Loucy (cell line): ENCODE data around the gene TENM3.

Source experiments
- H2AFZ ChIP-seq: fragments of 200-600 bp; sonication (generic); 2 replicates; pipeline ENCODE4 v1.6.0; 2016; ENCODE audit warnings: antibody characterized with exemption, mild to moderate bottlenecking, low read length, moderate library complexity
- H3F3A ChIP-seq: fragments of 200-600 bp; 2 replicates; pipeline ENCODE4 v1.6.0; 2016; ENCODE audit warnings: antibody characterized with exemption, low read depth, mild to moderate bottlenecking
- H3K27me3 ChIP-seq: fragments of 200-600 bp; sonication (generic); 2 replicates; pipeline ENCODE4 v1.6.1; 2014; ENCODE audit warnings: low read length, mild to moderate bottlenecking; ENCODE audit not compliant: insufficient read depth, poor library complexity, severe bottlenecking
- H3K36me3 ChIP-seq: fragments of 200-600 bp; sonication (generic); 2 replicates; pipeline ENCODE4 v1.6.1; 2016; ENCODE audit warnings: low read length; ENCODE audit not compliant: insufficient read depth
- H3K4me1 ChIP-seq: fragments of 200-600 bp; sonication (generic); 2 replicates; pipeline ENCODE4 v1.5.1; 2014; ENCODE audit warnings: low read length, mild to moderate bottlenecking; ENCODE audit not compliant: insufficient read depth, poor library complexity, severe bottlenecking
- H3K4me2 ChIP-seq: fragments of 200-600 bp; sonication (generic); 2 replicates; pipeline ENCODE4 v1.6.0; 2014; ENCODE audit warnings: antibody characterized with exemption, low read length, low read depth, mild to moderate bottlenecking; ENCODE audit not compliant: poor library complexity, severe bottlenecking
- H3K4me3 ChIP-seq: fragments of 200-600 bp; sonication (generic); 2 replicates; pipeline ENCODE4 v1.5.1; 2014; ENCODE audit warnings: low read length, mild to moderate bottlenecking, mixed read lengths; ENCODE audit not compliant: poor library complexity, severe bottlenecking
- H3K79me2 ChIP-seq: fragments of 200-600 bp; sonication (generic); 2 replicates; pipeline ENCODE4 v1.6.1; 2014; ENCODE audit warnings: low read length; ENCODE audit not compliant: insufficient read depth
- H3K9ac ChIP-seq: fragments of 200-600 bp; sonication (generic); 2 replicates; pipeline ENCODE4 v1.6.0; 2014; ENCODE audit warnings: mild to moderate bottlenecking, low read depth, low read length, moderate library complexity; ENCODE audit not compliant: poor library complexity, severe bottlenecking
- H3K9me2 ChIP-seq: fragments of 200-600 bp; sonication (generic); replicated peaks from 2 replicates; pipeline ENCODE4 v1.6.1; 2016; ENCODE audit warnings: low read depth, low read length, mixed read lengths
- H3K9me3 ChIP-seq: fragments of 200-600 bp; sonication (generic); 2 replicates; pipeline ENCODE4 v1.6.1; 2014; ENCODE audit warnings: mild to moderate bottlenecking, antibody characterized with exemption, low read length, low read depth; ENCODE audit not compliant: insufficient read depth
- H4K20me1 ChIP-seq: fragments of 200-600 bp; sonication (generic); 2 replicates; pipeline ENCODE4 v1.6.0; 2014; ENCODE audit warnings: antibody characterized with exemption, low read length, mild to moderate bottlenecking; ENCODE audit not compliant: insufficient read depth, poor library complexity, severe bottlenecking
- EZH2phosphoT487 ChIP-seq: fragments of 200-600 bp; IDR thresholded peaks from 2 replicates; pipeline ENCODE4 v1.6.1; 2018; ENCODE audit warnings: antibody characterized with exemption, mild to moderate bottlenecking, moderate library complexity, borderline replicate concordance
- TF ChIP-seq, protein P1 (sequence below): fragments of 200-600 bp; sonication (generic); conservative IDR thresholded peaks from 2 replicates; pipeline ENCODE4 v1.5.1; 2014; ENCODE audit warnings: mild to moderate bottlenecking, antibody characterized with exemption, low read length

The TENM3 gene

DNA sequence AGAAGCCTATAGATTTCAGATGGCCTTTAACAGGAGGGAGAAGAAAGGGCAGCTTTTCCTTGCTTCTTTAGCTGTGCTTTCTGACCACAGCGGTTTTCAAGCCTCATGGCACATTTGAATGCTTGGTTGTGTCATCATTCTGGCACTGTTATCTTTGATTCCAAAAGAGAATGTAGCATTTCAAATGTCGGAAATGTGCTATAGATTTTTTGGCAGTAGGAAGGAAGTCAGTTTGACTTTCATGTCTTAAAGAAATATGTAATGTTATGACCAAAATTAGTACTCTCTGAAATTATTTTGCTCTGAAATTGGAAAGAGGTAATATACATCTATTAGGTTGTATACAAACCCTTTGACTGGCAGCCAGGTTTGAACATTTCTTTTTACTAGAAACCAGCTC, 171.9 kb downstream of the TENM3 start:
- Histone ChIP-seq H3K4me2 (no peak overlapping the region), H4K20me1 (no peaks in the 10 kb centered on the region), H3K9me2 (no peaks in the 10 kb centered on the region), H3K79me2 (no peaks in the 10 kb centered on the region), H3F3A (no peaks in the 10 kb centered on the region), H3K27me3 (no peaks in the 10 kb centered on the region), H3K4me1 (no peaks in the 10 kb centered on the region), H3K4me3 (no peak overlapping the region), H3K9ac (no peak overlapping the region), H2AFZ (no peak overlapping the region), H3K36me3 (no peaks in the 10 kb centered on the region), H3K9me3 (0 out of 2 replicates have a peak, but pooled peaks cover 3% of the 10 kb centered on the region)
- TF ChIP-seq EZH2phosphoT487, result no peak
- TF ChIP-seq, protein P1, sequence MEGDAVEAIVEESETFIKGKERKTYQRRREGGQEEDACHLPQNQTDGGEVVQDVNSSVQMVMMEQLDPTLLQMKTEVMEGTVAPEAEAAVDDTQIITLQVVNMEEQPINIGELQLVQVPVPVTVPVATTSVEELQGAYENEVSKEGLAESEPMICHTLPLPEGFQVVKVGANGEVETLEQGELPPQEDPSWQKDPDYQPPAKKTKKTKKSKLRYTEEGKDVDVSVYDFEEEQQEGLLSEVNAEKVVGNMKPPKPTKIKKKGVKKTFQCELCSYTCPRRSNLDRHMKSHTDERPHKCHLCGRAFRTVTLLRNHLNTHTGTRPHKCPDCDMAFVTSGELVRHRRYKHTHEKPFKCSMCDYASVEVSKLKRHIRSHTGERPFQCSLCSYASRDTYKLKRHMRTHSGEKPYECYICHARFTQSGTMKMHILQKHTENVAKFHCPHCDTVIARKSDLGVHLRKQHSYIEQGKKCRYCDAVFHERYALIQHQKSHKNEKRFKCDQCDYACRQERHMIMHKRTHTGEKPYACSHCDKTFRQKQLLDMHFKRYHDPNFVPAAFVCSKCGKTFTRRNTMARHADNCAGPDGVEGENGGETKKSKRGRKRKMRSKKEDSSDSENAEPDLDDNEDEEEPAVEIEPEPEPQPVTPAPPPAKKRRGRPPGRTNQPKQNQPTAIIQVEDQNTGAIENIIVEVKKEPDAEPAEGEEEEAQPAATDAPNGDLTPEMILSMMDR, result no peak

- H3F3A ChIP-seq, result no peaks in the 10 kb centered on the region
- no peaks in the 10 kb centered on the region for H3K27me3 ChIP-seq
- H3K79me2 ChIP-seq, result no peaks in the 10 kb centered on the region
- H2AFZ ChIP-seq, result no peak overlapping the region
- H3K36me3 ChIP-seq, result no peaks in the 10 kb centered on the region
- no peak overlapping the region for H3K4me2 ChIP-seq
- no peak for TF ChIP-seq EZH2phosphoT487
- TF ChIP-seq, protein P1, result no peak
- 0 out of 2 replicates have a peak, but pooled peaks cover 3% of the 10 kb centered on the region for H3K9me3 ChIP-seq
- H3K9me2 ChIP-seq, result no peaks in the 10 kb centered on the region
- no peak overlapping the region for H3K9ac ChIP-seq
- no peaks in the 10 kb centered on the region for H4K20me1 ChIP-seq
- H3K4me3 ChIP-seq, result no peak overlapping the region
- no peaks in the 10 kb centered on the region for H3K4me1 ChIP-seq
Measured at GRCh38 chr4:182416067-182416466, 172.9 kb downstream of the TENM3 start.

- H3K4me2 ChIP-seq, result no peak overlapping the region
- TF ChIP-seq, protein P1, result no peak
- TF ChIP-seq EZH2phosphoT487, result no peak
- no peaks in the 10 kb centered on the region for H3K9me2 ChIP-seq
- H3K9me3 ChIP-seq, result no peaks in the 10 kb centered on the region
- H3K4me3 ChIP-seq, result no peak overlapping the region
- no peaks in the 10 kb centered on the region for H3K27me3 ChIP-seq
- H3K79me2 ChIP-seq, result no peaks in the 10 kb centered on the region
- H3K4me1 ChIP-seq, result no peaks in the 10 kb centered on the region
- no peaks in the 10 kb centered on the region for H4K20me1 ChIP-seq
- no peak overlapping the region for H2AFZ ChIP-seq
- H3F3A ChIP-seq, result no peaks in the 10 kb centered on the region
- no peaks in the 10 kb centered on the region for H3K36me3 ChIP-seq
- H3K9ac ChIP-seq, result no peak overlapping the region
Measured at GRCh38 chr4:182418054-182418734, 175.0 kb downstream of the TENM3 start.
